Suprapubic skin (tissue), 4 donors: Measurements from ENCODE around the gene MYLK4.

Experiments
- CTCF ChIP-seq, 2 donors: fragments of 200-600 bp in 1 of 2; fragments of 450-650 bp in 1 of 2; sonication (generic) in 1 of 2; IDR thresholded peaks; one replicate each; pipeline ENCODE4 v1.5.1; 2016 to 2019; ENCODE audit warnings: antibody characterized with exemption in 2 of 2, mild to moderate bottlenecking in 1 of 2, moderate library complexity in 1 of 2
- EP300 ChIP-seq: sonication (generic); formaldehyde crosslinking; IDR thresholded peaks from one replicate; pipeline ENCODE4 v1.6.1; 2017; ENCODE audit warnings: antibody characterized with exemption
- POLR2A ChIP-seq, 2 donors: fragments of 450-650 bp; IDR thresholded peaks; one replicate each; pipeline ENCODE4 v1.6.1; 2017; ENCODE audit warnings: antibody characterized with exemption in 2 of 2, mild to moderate bottlenecking in 2 of 2, moderate library complexity in 2 of 2
- POLR2AphosphoS5 ChIP-seq, 3 donors: sonication (generic); formaldehyde crosslinking; IDR thresholded peaks; one replicate each; pipeline ENCODE4 v1.6.1; 2017; ENCODE audit warnings: antibody characterized with exemption in 3 of 3

- TF ChIP-seq CTCF (IDR thresholded peaks at IDR 0.05): no peak
- no peak for TF ChIP-seq POLR2A (IDR thresholded peaks at IDR 0.05)
- TF ChIP-seq EP300: no peak
- TF ChIP-seq POLR2AphosphoS5 (IDR thresholded peaks at IDR 0.05): no peak
These were observed 114.0 kb downstream of the MYLK4 start for GRCh38 chr6:2636672-2637071.
